HG03571 (cell line): Measurements from ENCODE around the gene OR10H4.
"Not testable (repeated sequence)": the region's sequence is repeated elsewhere in the genome, so short reads cannot be mapped to it uniquely, and the experiment has no call there.

ENCODE experiments used
- ATAC-seq: cut with Tn5 transposase; IDR thresholded peaks from one replicate; pipeline ENCODE4 v1.9.1; 2021; ENCODE audit not compliant: unreplicated experiment

Gene OR10H4

GRCh38 chr19:15948223-15949058, at the start of gene OR10H4:
OR10H4 (plus strand) TSS chr19:15949008; CDS start chr19:15949008, 0 bp downstream.
- ATAC-seq = no peak

- ATAC-seq = not testable (repeated sequence)
Observed at GRCh38 chr19:15899561-15899960, 49.2 kb upstream of the OR10H4 start.

GRCh38 chr19:15900032-15900431, 48.8 kb upstream of the OR10H4 start:
- not testable (repeated sequence) for ATAC-seq

- ATAC-seq = no peak
Observed at GRCh38 chr19:15900504-15900903, 48.3 kb upstream of the OR10H4 start.

GRCh38 chr19:15902254-15902653, 46.6 kb upstream of the OR10H4 start:
- ATAC-seq = no peak

GRCh38 chr19:15902898-15903297, 45.9 kb upstream of the OR10H4 start:
- ATAC-seq = not testable (repeated sequence)

GRCh38 chr19:15905026-15905425, 43.8 kb upstream of the OR10H4 start:
- no peak for ATAC-seq

GRCh38 chr19:15911599-15912235, 37.1 kb upstream of the OR10H4 start:
- no peak for ATAC-seq

GRCh38 chr19:15913384-15913783, 35.4 kb upstream of the OR10H4 start:
- ATAC-seq = no peak

- no peak for ATAC-seq
Observed at GRCh38 chr19:15913830-15914229, 35.0 kb upstream of the OR10H4 start.

GRCh38 chr19:15915109-15915508, 33.7 kb upstream of the OR10H4 start:
- ATAC-seq = no peak

- no peak for ATAC-seq
Observed at GRCh38 chr19:15919243-15919642, 29.6 kb upstream of the OR10H4 start.

- no peak for ATAC-seq
Observed at GRCh38 chr19:15922021-15922420, 26.8 kb upstream of the OR10H4 start.

GRCh38 chr19:15923702-15924101, 25.1 kb upstream of the OR10H4 start:
- ATAC-seq = no peak

GRCh38 chr19:15926484-15926883, 22.3 kb upstream of the OR10H4 start:
- ATAC-seq = no peak

- ATAC-seq = no peak
Observed at GRCh38 chr19:15928321-15928720, 20.5 kb upstream of the OR10H4 start.

- not testable (repeated sequence) for ATAC-seq
Observed at GRCh38 chr19:15933761-15934331, 15.0 kb upstream of the OR10H4 start.

GRCh38 chr19:15934332-15935078, 14.3 kb upstream of the OR10H4 start, which contains the start of gene CYP4F11:
CYP4F11 (minus strand) TSS chr19:15934529; CDS start chr19:15934408, 121 bp downstream.
- ATAC-seq = no peak

- no peak for ATAC-seq
Observed at GRCh38 chr19:15935167-15935702, 13.6 kb upstream of the OR10H4 start.

- ATAC-seq = no peak
Observed at GRCh38 chr19:15936173-15936572, 12.6 kb upstream of the OR10H4 start.

- ATAC-seq = no peak
Observed at GRCh38 chr19:15936950-15937349, 11.9 kb upstream of the OR10H4 start.
